Endothelial cell of umbilical vein (primary cell): ENCODE data around the gene CCDC80.

ENCODE experiments used
- MYC ChIP-seq: IDR thresholded peaks from one replicate; pipeline ENCODE4 v1.6.1; 2011; ENCODE audit warnings: mild to moderate bottlenecking, low read depth, low read length
- TF ChIP-seq, protein P1 (sequence below), 2 donors: IDR thresholded peaks; 1 replicate in 1 of 2; 2 replicates in 1 of 2; pipeline ENCODE4 v1.5.1; 2011; ENCODE audit warnings: low read length in 2 of 2, mild to moderate bottlenecking in 2 of 2, moderate library complexity in 2 of 2, control low read depth in 1 of 2, inconsistent platforms in 1 of 2, low read depth in 1 of 2; ENCODE audit not compliant: insufficient read depth in 1 of 2; ENCODE audit errors: extremely low read depth in 1 of 2

DNA sequence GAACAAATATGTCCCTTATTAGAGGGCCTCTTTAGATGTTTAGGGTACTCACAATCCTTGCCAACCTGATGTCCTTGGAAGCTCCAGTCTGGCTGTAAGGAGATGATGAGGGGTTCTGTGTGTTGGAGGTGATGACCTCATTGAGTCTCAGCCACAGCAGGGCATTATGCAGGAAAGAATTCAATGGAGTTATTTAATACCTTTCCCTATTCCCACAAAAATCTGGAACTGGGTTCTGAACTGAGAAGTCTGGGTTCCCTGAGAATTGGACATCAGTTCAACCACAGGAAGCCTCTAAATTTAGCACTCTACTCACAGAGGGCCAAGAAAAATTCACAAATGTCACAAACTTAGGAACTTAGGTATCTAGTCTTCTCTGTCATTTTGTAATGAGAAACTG, 42.2 kb downstream of the CCDC80 start:
- no peak for TF ChIP-seq MYC
- TF ChIP-seq, protein P1, sequence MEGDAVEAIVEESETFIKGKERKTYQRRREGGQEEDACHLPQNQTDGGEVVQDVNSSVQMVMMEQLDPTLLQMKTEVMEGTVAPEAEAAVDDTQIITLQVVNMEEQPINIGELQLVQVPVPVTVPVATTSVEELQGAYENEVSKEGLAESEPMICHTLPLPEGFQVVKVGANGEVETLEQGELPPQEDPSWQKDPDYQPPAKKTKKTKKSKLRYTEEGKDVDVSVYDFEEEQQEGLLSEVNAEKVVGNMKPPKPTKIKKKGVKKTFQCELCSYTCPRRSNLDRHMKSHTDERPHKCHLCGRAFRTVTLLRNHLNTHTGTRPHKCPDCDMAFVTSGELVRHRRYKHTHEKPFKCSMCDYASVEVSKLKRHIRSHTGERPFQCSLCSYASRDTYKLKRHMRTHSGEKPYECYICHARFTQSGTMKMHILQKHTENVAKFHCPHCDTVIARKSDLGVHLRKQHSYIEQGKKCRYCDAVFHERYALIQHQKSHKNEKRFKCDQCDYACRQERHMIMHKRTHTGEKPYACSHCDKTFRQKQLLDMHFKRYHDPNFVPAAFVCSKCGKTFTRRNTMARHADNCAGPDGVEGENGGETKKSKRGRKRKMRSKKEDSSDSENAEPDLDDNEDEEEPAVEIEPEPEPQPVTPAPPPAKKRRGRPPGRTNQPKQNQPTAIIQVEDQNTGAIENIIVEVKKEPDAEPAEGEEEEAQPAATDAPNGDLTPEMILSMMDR (IDR thresholded peaks at IDR 0.05; ENCODE audit: extremely low read depth in 1 of 2, insufficient read depth in 1 of 2, low read depth in 1 of 2, low read length in 2 of 2), result no peak
